CD4-positive, alpha-beta T cell treated with Interleukin-4 for 4 hours (primary cell): ENCODE measurements around the gene SIDT2.
"Not testable (repeated sequence)": the region's sequence is repeated elsewhere in the genome, so short reads cannot be mapped to it uniquely, and the experiment has no call there.

Source experiments
- DNase-seq: peaks from one replicate; pipeline ENCODE4 v3.0.0-alpha.2; 2020

SIDT2 gene

GRCh38 chr11:117205211-117205818, 26.8 kb downstream of the SIDT2 start:
- no peak for DNase-seq

- DNase-seq, result not testable (repeated sequence)
Measured at GRCh38 chr11:117206111-117206510, 27.6 kb downstream of the SIDT2 start.

GRCh38 chr11:117206859-117207258, 28.3 kb downstream of the SIDT2 start:
- DNase-seq, result not testable (repeated sequence)

GRCh38 chr11:117207481-117207880, 28.9 kb downstream of the SIDT2 start:
- not testable (repeated sequence) for DNase-seq

GRCh38 chr11:117208710-117209109, 30.2 kb downstream of the SIDT2 start:
- DNase-seq, result not testable (repeated sequence)

GRCh38 chr11:117209351-117210125, 31.0 kb downstream of the SIDT2 start:
- DNase-seq, result not testable (repeated sequence)

GRCh38 chr11:117210620-117211019, 32.1 kb downstream of the SIDT2 start:
- DNase-seq, result no peak

GRCh38 chr11:117212697-117213355, 34.3 kb downstream of the SIDT2 start:
- no peak for DNase-seq

- no peak for DNase-seq
Measured at GRCh38 chr11:117214404-117215110, 36.0 kb downstream of the SIDT2 start.

GRCh38 chr11:117217141-117218084, 38.9 kb downstream of the SIDT2 start:
- no peak for DNase-seq

GRCh38 chr11:117218133-117218915, 39.8 kb downstream of the SIDT2 start:
- DNase-seq, result no peak

- no peak for DNase-seq
Measured at GRCh38 chr11:117219001-117219400, 40.5 kb downstream of the SIDT2 start.

GRCh38 chr11:117219455-117219854, 40.9 kb downstream of the SIDT2 start:
- DNase-seq, result no peak

GRCh38 chr11:117219995-117220394, 41.5 kb downstream of the SIDT2 start:
- DNase-seq, result no peak

GRCh38 chr11:117220568-117220967, 42.0 kb downstream of the SIDT2 start:
- no peak for DNase-seq

- DNase-seq, result no peak
Measured at GRCh38 chr11:117220999-117221774, 42.6 kb downstream of the SIDT2 start.

GRCh38 chr11:117221775-117222517, 43.4 kb downstream of the SIDT2 start:
- DNase-seq, result no peak

- DNase-seq, result no peak
Measured at GRCh38 chr11:117222991-117223740, 44.6 kb downstream of the SIDT2 start.
